SK-N-MC (cell line): ENCODE measurements around the gene TOM1.

ENCODE experiments used
- DNase-seq: peaks from one replicate; pipeline ENCODE4 v3.0.0-alpha.2; 2011; ENCODE audit warnings: low read depth, low spot score
- H3K27ac ChIP-seq: fragments of 200-600 bp; sonication (generic); 2 replicates; pipeline ENCODE4 v1.5.1; 2016; ENCODE audit warnings: mixed run types
- H3K36me3 ChIP-seq: fragments of 200-600 bp; sonication (generic); 2 replicates; pipeline ENCODE4 v1.6.1; 2017; ENCODE audit warnings: antibody characterized with exemption, low read length, mixed read lengths; ENCODE audit not compliant: insufficient read depth
- H3K4me3 ChIP-seq: fragments of 200-600 bp; sonication (generic); 2 replicates; pipeline ENCODE4 v1.5.1; 2016
- H3K9ac ChIP-seq: fragments of 200-600 bp; sonication (generic); 2 replicates; pipeline ENCODE4 v1.8.0; 2017; ENCODE audit warnings: mixed run types, mixed read lengths; ENCODE audit not compliant: insufficient read length
- H3K9me3 ChIP-seq: fragments of 200-600 bp; sonication (generic); 2 replicates; pipeline ENCODE4 v1.6.1; 2017; ENCODE audit warnings: low read depth, mild to moderate bottlenecking, antibody characterized with exemption, low read length, moderate library complexity, mixed read lengths
- EZH2 ChIP-seq: fragments of 200-600 bp; sonication (generic); IDR thresholded peaks from one replicate; pipeline ENCODE4 v1.6.1; 2017; ENCODE audit warnings: antibody characterized with exemption
- FOXP2 ChIP-seq: optimal IDR thresholded peaks from 2 replicates; pipeline ENCODE3; 2011; ENCODE audit warnings: mild to moderate bottlenecking, moderate library complexity; ENCODE audit not compliant: insufficient read depth; ENCODE audit errors: extremely low read length, control extremely low read depth
- POLR2AphosphoS5 ChIP-seq: IDR thresholded peaks from 2 replicates; pipeline ENCODE4 v1.6.1; 2012; ENCODE audit warnings: mild to moderate bottlenecking, low read depth, low read length, borderline replicate concordance

Gene TOM1

GRCh38 chr22:35325209-35325608 lies 25.5 kb downstream of the TOM1 start:
- H3K27ac ChIP-seq, result no peak overlapping the region
- no peak for TF ChIP-seq FOXP2
- H3K4me3 ChIP-seq, result no peak overlapping the region
- no peak overlapping the region for H3K9ac ChIP-seq
- DNase-seq, result no peak
- no peaks in the 10 kb centered on the region for H3K9me3 ChIP-seq
- peaks cover 8% of the 10 kb centered on the region for H3K36me3 ChIP-seq

GRCh38 chr22:35326854-35327562 lies 27.3 kb downstream of the TOM1 start:
- no peak for DNase-seq
- no peak overlapping the region for H3K27ac ChIP-seq
- no peak overlapping the region for H3K4me3 ChIP-seq
- H3K9ac ChIP-seq, result no peak overlapping the region
- TF ChIP-seq POLR2AphosphoS5 (no peak), EZH2 (no peak), FOXP2 (no peak)
- no peaks in the 10 kb centered on the region for H3K9me3 ChIP-seq
- H3K36me3 ChIP-seq, result peaks cover 13% of the 10 kb centered on the region

GRCh38 chr22:35327690-35328471 lies 28.2 kb downstream of the TOM1 start:
- no peak overlapping the region for H3K4me3 ChIP-seq

GRCh38 chr22:35328472-35328885 lies 28.8 kb downstream of the TOM1 start:
- Histone ChIP-seq H3K9me3 (no peaks in the 10 kb centered on the region), H3K4me3 (no peak overlapping the region), H3K36me3 (peaks cover 12% of the 10 kb centered on the region), H3K9ac (no peak overlapping the region), H3K27ac (no peak overlapping the region)
- no peak for TF ChIP-seq FOXP2
- TF ChIP-seq EZH2, result no peak
- TF ChIP-seq POLR2AphosphoS5, result no peak
- DNase-seq, result no peak

More at GRCh38 chr22:35327690-35328471, 28.2 kb downstream of the TOM1 start:
- no peak for DNase-seq
- no peak for TF ChIP-seq POLR2AphosphoS5
- TF ChIP-seq EZH2, result no peak
- no peak for TF ChIP-seq FOXP2
- Histone ChIP-seq H3K36me3 (peaks cover 13% of the 10 kb centered on the region), H3K9ac (no peak overlapping the region), H3K9me3 (no peaks in the 10 kb centered on the region), H3K27ac (no peak overlapping the region)

- H3K9ac ChIP-seq, result no peak overlapping the region
- H3K9me3 ChIP-seq, result no peaks in the 10 kb centered on the region
- no peak for DNase-seq
- no peak overlapping the region for H3K4me3 ChIP-seq
- TF ChIP-seq POLR2AphosphoS5, result no peak
- no peak for TF ChIP-seq EZH2
- TF ChIP-seq FOXP2, result no peak
- H3K36me3 ChIP-seq, result peaks cover 13% of the 10 kb centered on the region; the same call in 1 of the 2 replicates
- H3K27ac ChIP-seq, result no peak overlapping the region
Observed at GRCh38 chr22:35329114-35329847, 29.6 kb downstream of the TOM1 start.

- DNase-seq, result no peak
- peaks cover 11% of the 10 kb centered on the region; the same call in 1 of the 2 replicates for H3K36me3 ChIP-seq
- H3K4me3 ChIP-seq, result no peak overlapping the region
- H3K27ac ChIP-seq, result 0 out of 2 replicates have a peak overlapping the region, but pooled peaks have one; percentile 19
- H3K9ac ChIP-seq, result no peak overlapping the region
- no peaks in the 10 kb centered on the region for H3K9me3 ChIP-seq
- no peak for TF ChIP-seq FOXP2
- TF ChIP-seq POLR2AphosphoS5, result no peak
- no peak for TF ChIP-seq EZH2
Observed at GRCh38 chr22:35330258-35330861, 30.7 kb downstream of the TOM1 start.

- DNase-seq, result no peak
- no peaks in the 10 kb centered on the region for H3K9me3 ChIP-seq
- H3K27ac ChIP-seq, result no peak overlapping the region
- H3K4me3 ChIP-seq, result no peak overlapping the region
- H3K36me3 ChIP-seq, result peaks cover 11% of the 10 kb centered on the region; the same call in 1 of the 2 replicates
- TF ChIP-seq EZH2 (no peak), FOXP2 (no peak), POLR2AphosphoS5 (no peak)
- no peak overlapping the region for H3K9ac ChIP-seq
Observed at GRCh38 chr22:35332278-35332677, 32.6 kb downstream of the TOM1 start.
